Non-pigmented ciliary epithelial cell (primary cell): ENCODE measurements around the gene PLS3.

Experiments used
- DNase-seq: peaks from one replicate; pipeline ENCODE4 v3.0.0-alpha.2; 2010; ENCODE audit warnings: low read depth

The PLS3 gene

GRCh38 chrX:115565888-115566287 lies 4.9 kb downstream of the PLS3 start:
- no peak for DNase-seq

GRCh38 chrX:115571712-115572111 lies 10.7 kb downstream of the PLS3 start:
- DNase-seq = no peak

- DNase-seq = no peak
These were observed 12.2 kb downstream of the PLS3 start for GRCh38 chrX:115573185-115573584.

GRCh38 chrX:115576676-115577075 lies 15.7 kb downstream of the PLS3 start:
- no peak for DNase-seq

- DNase-seq = no peak
These were observed 18.4 kb downstream of the PLS3 start for GRCh38 chrX:115579327-115579726.

- DNase-seq = no peak
These were observed 18.9 kb downstream of the PLS3 start for GRCh38 chrX:115579786-115580294.

- no peak for DNase-seq
These were observed 21.0 kb downstream of the PLS3 start for GRCh38 chrX:115581759-115582615.

- DNase-seq = no peak
These were observed 21.9 kb downstream of the PLS3 start for GRCh38 chrX:115582616-115583495.

- no peak for DNase-seq
These were observed 22.6 kb downstream of the PLS3 start for GRCh38 chrX:115583496-115584004.

GRCh38 chrX:115584696-115585095 lies 23.7 kb downstream of the PLS3 start:
- DNase-seq = no peak

- no peak for DNase-seq
These were observed 27.2 kb downstream of the PLS3 start for GRCh38 chrX:115588179-115588578.

- DNase-seq = no peak
These were observed 28.4 kb downstream of the PLS3 start for GRCh38 chrX:115589419-115589818.

- DNase-seq = no peak
These were observed 30.4 kb downstream of the PLS3 start for GRCh38 chrX:115591420-115591819.

- no peak for DNase-seq
These were observed 31.2 kb downstream of the PLS3 start for GRCh38 chrX:115591856-115592842.

- no peak for DNase-seq
These were observed 32.2 kb downstream of the PLS3 start for GRCh38 chrX:115592997-115593734.

- no peak for DNase-seq
These were observed 34.1 kb downstream of the PLS3 start for GRCh38 chrX:115595049-115595448.

- DNase-seq = no peak
These were observed 37.6 kb downstream of the PLS3 start for GRCh38 chrX:115598556-115598955.

- no peak for DNase-seq
These were observed 41.3 kb downstream of the PLS3 start for GRCh38 chrX:115602308-115602707.

GRCh38 chrX:115602729-115603389 lies 41.9 kb downstream of the PLS3 start:
- DNase-seq = no peak

GRCh38 chrX:115603534-115604074 lies 42.6 kb downstream of the PLS3 start:
- no peak for DNase-seq
